ENCODE results near the gene LMF1. TPM values are rescaled to one million over a fixed set of nuclear protein-coding genes. Genes with fewer than 3 reads are reported as not detected.

LMF1 gene
- total and polyA plus RNA-seq, 2 of the 8 experiments (the other 6 are each of a cell fraction or from before 2014, with no cell fraction given), result 3.5 to 9.1 TPM

DNA sequence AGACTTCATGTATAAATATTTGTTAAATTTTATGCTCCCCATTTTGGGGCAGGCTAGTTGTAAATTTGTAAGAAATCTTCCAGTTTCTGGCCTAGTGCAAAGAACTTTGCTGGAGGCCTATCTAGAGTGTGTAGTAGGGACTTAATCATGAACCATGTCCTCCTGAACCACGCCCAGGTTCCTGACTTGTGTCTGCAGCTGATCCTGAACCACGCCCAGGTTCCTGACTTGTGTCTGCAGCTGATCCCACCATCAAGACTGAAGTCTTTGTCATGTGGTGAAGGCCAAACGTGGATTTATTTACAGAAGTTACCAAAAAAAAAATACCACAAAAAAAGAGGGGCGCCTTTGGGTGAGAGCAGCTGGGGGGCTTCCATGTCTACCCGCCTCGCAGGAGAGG, 33.1 kb downstream of the LMF1 start:
- no peak overlapping the region for H3K9ac ChIP-seq (replicated peaks in 1 of 4; ENCODE audit: extremely low read depth in 1 of 4, low read depth in 3 of 4, low read length in 3 of 4)
- no peak overlapping the region for H2AK5ac ChIP-seq (ENCODE audit: low read depth, low read length)
- H2BK15ac ChIP-seq (ENCODE audit: low read length), result no peak overlapping the region
- H3K79me1 ChIP-seq (ENCODE audit: low read depth, low read length), result no peaks in the 10 kb centered on the region
- H3K14ac ChIP-seq (ENCODE audit: insufficient read length), result no peak overlapping the region
- H4K8ac ChIP-seq (ENCODE audit: extremely low read depth, insufficient read depth, low read length), result no peak overlapping the region
- DNase-seq (ENCODE audit: low read depth in 1 of 2, low spot score in 2 of 2), result no peak
- no peak overlapping the region for H3K56ac ChIP-seq (replicated peaks; ENCODE audit: insufficient read length, low read depth, low read length)
- ChIA-PET POLR2A (ENCODE audit: partially characterized antibody) (no interaction called here), CTCF (ENCODE audit: partially characterized antibody) (interaction anchor here (1.1 kb wide), 1 partner anchor 44 kb away, joined by 3 read pairs; no protein-coding TSS in a partner anchor)
- peaks cover 10 to 47% of the 10 kb centered on the region in 2 experiments for H3K9me3 ChIP-seq (ENCODE audit: insufficient read depth in 2 of 2, low read depth in 1 of 2, low read length in 1 of 2)
- H3K27me3 ChIP-seq (replicated peaks in 1 of 4; ENCODE audit: control insufficient read depth in 3 of 4, extremely low read depth in 1 of 4, insufficient read depth in 3 of 4, low read length in 3 of 4), result no peaks in the 10 kb centered on the region
- no peak overlapping the region for H3K23ac ChIP-seq (ENCODE audit: insufficient read length)
- no peak overlapping the region for H2BK12ac ChIP-seq (ENCODE audit: low read depth, low read length)
- H3K4me3 ChIP-seq (ENCODE audit: extremely low read depth in 1 of 4, insufficient read depth in 2 of 4, low read depth in 3 of 4, low read length in 4 of 4), result no peak overlapping the region
- no peaks in the 10 kb centered on the region for H3K79me2 ChIP-seq (ENCODE audit: control insufficient read depth in 1 of 2, insufficient read depth in 2 of 2, low read length in 2 of 2)
- no peaks in the 10 kb centered on the region for H3K23me2 ChIP-seq (ENCODE audit: low read depth, low read length)
- H3K18ac ChIP-seq (ENCODE audit: extremely low read depth, low read length), result no peak overlapping the region
- no peaks in the 10 kb centered on the region; a peak in 1 of 7 replicates for H3K4me1 ChIP-seq (replicated peaks in 1 of 4; ENCODE audit: control insufficient read depth in 3 of 4, insufficient read depth in 4 of 4, low read length in 3 of 4)
- no peak overlapping the region for H3K4ac ChIP-seq (replicated peaks; ENCODE audit: insufficient read length, low read depth, low read length)
- no peak overlapping the region for H2BK5ac ChIP-seq (ENCODE audit: low read depth, low read length)
- WGBS, 2 experiments (ENCODE audit: extremely low coverage in 1 of 2, insufficient coverage in 1 of 2, insufficient read length in 1 of 2, insufficient replicate concordance in 2 of 2, low coverage in 1 of 2, low lambda C conversion rate in 2 of 2, missing lambda C conversion rate in 1 of 2), result 71% methylated on average over 5 of the region's 6 CpGs; no CpG with 5 or more reads in 1 of the 2 experiments
- H2AFZ ChIP-seq (ENCODE audit: low read length), result no peak overlapping the region
- H4K91ac ChIP-seq (replicated peaks; ENCODE audit: insufficient read length, low read length), result no peak overlapping the region
- no peak overlapping the region for H3K27ac ChIP-seq (ENCODE audit: low read depth, low read length)
- no peaks in the 10 kb centered on the region for H4K20me1 ChIP-seq (replicated peaks in 1 of 2; ENCODE audit: control insufficient read depth in 1 of 2, insufficient read depth in 2 of 2, low read length in 2 of 2)
- FAIRE-seq, result no peak
- H2BK20ac ChIP-seq (ENCODE audit: low read length), result no peak overlapping the region
- H3K4me2 ChIP-seq (ENCODE audit: insufficient read depth in 1 of 2, low read depth in 2 of 2, low read length in 2 of 2), result no peak overlapping the region
- no peak overlapping the region for H4K5ac ChIP-seq (ENCODE audit: insufficient read length, low read depth, low read length)
- H3K36me3 ChIP-seq (ENCODE audit: control insufficient read depth in 2 of 4, insufficient read depth in 4 of 4, low read length in 3 of 4), result no peaks in the 10 kb centered on the region
- H2BK120ac ChIP-seq (replicated peaks; ENCODE audit: low read depth, low read length), result no peak overlapping the region
- TF ChIP-seq SP4 (IDR thresholded peaks at IDR 0.05; ENCODE audit: low read length), result no peak
- no peak for TF ChIP-seq TCF12 (IDR thresholded peaks at IDR 0.05; ENCODE audit: low read depth, low read length)
- TF ChIP-seq, protein P1, sequence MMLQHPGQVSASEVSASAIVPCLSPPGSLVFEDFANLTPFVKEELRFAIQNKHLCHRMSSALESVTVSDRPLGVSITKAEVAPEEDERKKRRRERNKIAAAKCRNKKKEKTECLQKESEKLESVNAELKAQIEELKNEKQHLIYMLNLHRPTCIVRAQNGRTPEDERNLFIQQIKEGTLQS (IDR thresholded peaks at IDR 0.05; ENCODE audit: insufficient read depth, low read depth, low read length), result no peak
- no peak for TF ChIP-seq EZH2 (IDR thresholded peaks at IDR 0.05; ENCODE audit: low read depth, low read length, severe bottlenecking)
- no peak for TF ChIP-seq TAF1 (IDR thresholded peaks at IDR 0.05; ENCODE audit: low read depth, low read length)
- no peak for TF ChIP-seq GTF2F1 (IDR thresholded peaks at IDR 0.05; ENCODE audit: borderline replicate concordance, low read depth, low read length)

All from H1 (cell line).